Measurements from ENCODE around the gene CDH26.

Gene CDH26

DNA sequence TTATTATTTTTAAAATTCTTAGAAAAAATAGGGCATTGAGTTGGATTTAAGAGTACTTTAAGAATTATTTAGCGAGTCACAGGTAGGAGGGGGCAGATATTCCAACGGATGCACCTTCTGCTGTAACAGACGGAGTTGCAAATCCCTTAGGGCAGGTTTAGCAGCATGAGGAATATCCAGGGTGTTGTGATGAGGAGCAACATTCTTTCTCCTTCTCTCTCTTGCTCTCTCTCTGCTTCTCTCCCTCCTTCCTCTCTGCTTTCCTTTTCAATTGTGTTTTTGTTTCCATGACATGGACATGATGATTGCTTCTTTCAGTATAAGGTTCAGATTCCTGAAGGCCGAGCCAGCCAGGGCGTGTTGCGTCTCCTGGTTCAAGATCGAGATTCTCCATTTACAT lies 28.9 kb downstream of the CDH26 start:
- Mint-ChIP-seq H3K4me1 (ENCODE audit: low read depth) (no peaks in the 10 kb centered on the region), H3K27me3 (no peaks in the 10 kb centered on the region), H3K27ac (no peak overlapping the region), H3K4me3 (no peak overlapping the region), H3K9me3 (ENCODE audit: low read depth) (no peaks in the 10 kb centered on the region), H3K36me3 (peaks cover 16% of the 10 kb centered on the region)

DNA sequence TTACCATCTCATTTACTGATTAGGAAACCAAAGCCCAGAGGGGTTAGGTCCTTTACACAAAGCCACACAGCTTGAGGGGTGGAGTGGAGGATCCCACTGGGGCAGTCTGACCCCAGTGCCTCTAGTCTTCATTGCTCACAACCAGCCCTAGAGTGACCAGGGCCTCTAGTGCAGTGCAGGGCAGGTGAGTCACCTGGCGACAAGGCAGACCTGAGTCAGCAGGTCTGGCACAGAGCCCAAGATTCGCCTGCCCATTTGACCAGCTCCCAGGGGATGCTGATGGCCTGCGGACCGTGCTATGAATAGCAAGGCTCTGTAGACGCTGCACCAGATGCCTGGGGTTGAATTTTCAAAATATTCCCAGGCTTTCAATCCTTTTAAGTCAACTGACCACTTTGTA lies 29.9 kb downstream of the CDH26 start:
- Mint-ChIP-seq H3K4me3 (no peak overlapping the region), H3K36me3 (peaks cover 12% of the 10 kb centered on the region), H3K27ac (no peak overlapping the region), H3K4me1 (ENCODE audit: low read depth) (no peaks in the 10 kb centered on the region), H3K9me3 (ENCODE audit: low read depth) (no peaks in the 10 kb centered on the region), H3K27me3 (no peaks in the 10 kb centered on the region)

- peaks cover 2% of the 10 kb centered on the region for H3K4me1 Mint-ChIP-seq (ENCODE audit: low read depth)
- peaks cover 21% of the 10 kb centered on the region for H3K36me3 Mint-ChIP-seq
- no peaks in the 10 kb centered on the region for H3K27me3 Mint-ChIP-seq
- H3K9me3 Mint-ChIP-seq (ENCODE audit: low read depth) = no peaks in the 10 kb centered on the region
- no peak overlapping the region for H3K4me3 Mint-ChIP-seq
- no peak overlapping the region for H3K27ac Mint-ChIP-seq
Observed at GRCh38 chr20:59992526-59993084, 34.4 kb downstream of the CDH26 start.

DNA sequence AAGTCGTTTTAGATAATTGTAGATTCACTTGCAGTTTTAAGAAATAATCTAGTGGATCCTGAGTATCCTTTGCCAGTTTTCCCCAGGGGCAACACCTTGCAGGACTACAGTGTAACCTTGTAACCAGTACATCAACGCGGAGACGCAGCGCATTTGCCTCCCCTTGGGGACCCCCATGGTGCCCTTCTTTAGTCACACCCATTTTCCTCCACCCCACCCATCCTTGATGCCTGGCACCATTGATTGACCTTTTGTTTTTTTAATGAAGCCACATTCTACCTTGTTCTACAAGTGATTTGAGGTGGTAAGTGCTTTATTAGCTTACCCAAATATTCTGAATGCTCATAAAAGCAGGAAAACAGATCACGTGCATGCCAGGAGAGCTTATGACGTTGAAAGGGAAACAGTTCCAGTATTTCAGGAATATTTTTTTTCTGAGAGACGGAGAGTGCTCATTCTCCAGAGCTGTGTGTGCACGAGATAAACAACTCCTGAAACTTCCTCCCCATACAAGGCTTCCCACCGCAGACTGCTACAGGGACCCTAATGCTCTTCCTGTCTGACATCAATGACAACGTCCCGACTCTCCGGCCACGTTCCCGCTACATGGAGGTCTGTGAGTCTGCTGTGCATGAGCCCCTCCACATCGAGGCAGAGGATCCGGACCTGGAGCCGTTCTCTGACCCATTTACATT lies 35.7 kb downstream of the CDH26 start:
- Mint-ChIP-seq H3K4me3 (no peak overlapping the region), H3K36me3 (peaks cover 23% of the 10 kb centered on the region), H3K27me3 (no peaks in the 10 kb centered on the region), H3K9me3 (ENCODE audit: low read depth) (no peaks in the 10 kb centered on the region), H3K27ac (no peak overlapping the region), H3K4me1 (ENCODE audit: low read depth) (peaks cover 2% of the 10 kb centered on the region)

DNA sequence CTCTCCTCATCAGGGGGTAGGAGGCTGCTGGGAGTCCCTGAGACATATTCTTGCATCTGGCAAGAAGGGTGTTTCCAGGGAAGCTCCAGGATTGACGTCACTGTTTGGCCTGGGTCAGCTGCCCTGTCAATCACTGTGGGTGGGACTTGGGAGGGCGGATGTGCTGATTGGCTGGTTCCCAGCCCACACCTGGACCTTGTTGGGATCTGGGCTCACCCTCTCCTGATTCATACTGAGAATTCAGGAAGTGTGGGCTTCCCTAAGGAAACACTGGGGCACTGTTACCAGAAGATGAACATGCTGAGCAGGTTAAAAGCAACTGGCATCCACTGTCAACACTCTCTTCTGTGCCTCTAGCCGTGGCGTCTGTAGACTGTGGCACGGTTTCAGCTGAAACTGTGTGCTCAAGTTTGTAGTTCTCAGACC lies 36.5 kb downstream of the CDH26 start:
- Mint-ChIP-seq H3K4me3 (no peak overlapping the region), H3K27me3 (no peaks in the 10 kb centered on the region), H3K27ac (no peak overlapping the region), H3K9me3 (ENCODE audit: low read depth) (no peaks in the 10 kb centered on the region), H3K36me3 (peaks cover 27% of the 10 kb centered on the region), H3K4me1 (ENCODE audit: low read depth) (peaks cover 2% of the 10 kb centered on the region)

DNA sequence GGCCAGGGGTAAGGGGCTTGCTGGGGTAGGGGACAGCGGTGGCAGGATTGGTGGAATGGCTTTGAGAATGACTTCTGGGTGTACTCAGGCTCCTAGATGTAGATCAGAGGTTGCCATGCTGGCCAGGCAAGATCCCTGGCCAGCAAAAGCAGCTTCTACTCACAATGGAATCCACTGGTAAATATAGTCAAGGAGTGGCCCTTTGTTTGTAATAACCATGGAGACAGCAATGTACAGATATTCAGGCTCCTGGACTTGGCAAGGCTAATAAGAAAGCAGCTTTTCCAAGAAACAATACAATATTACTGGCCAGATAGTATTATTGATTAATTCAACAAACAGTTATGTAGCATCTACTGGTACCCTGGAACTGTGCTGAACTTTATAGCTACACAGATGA lies 37.9 kb downstream of the CDH26 start:
- Mint-ChIP-seq H3K4me3 (no peak overlapping the region), H3K27me3 (no peaks in the 10 kb centered on the region), H3K9me3 (ENCODE audit: low read depth) (no peaks in the 10 kb centered on the region), H3K4me1 (ENCODE audit: low read depth) (peaks cover 2% of the 10 kb centered on the region), H3K27ac (no peak overlapping the region), H3K36me3 (peaks cover 26% of the 10 kb centered on the region)

- Mint-ChIP-seq H3K9me3 (ENCODE audit: low read depth) (no peaks in the 10 kb centered on the region), H3K27ac (no peak overlapping the region)
Observed at GRCh38 chr20:59997896-59998295, 39.7 kb downstream of the CDH26 start.

DNA sequence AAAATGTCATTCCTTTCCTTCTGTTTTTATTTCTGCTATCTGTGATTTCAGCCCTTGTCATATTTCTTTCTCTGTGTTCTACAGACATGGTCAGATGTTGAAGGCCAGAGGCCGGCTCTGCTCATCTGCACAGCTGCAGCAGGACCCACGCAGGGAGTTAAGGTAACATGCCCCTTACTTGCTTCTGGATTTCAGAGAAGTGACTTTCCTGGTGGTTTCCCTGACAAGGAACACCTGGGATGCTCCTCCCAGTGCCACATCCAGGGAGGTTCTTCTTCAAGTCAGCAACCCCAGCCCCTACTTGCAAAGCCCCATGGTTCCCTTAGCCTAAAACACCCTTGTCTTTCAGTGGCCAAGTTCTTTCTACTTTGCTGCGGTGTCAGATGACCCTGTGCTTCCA lies 41.3 kb downstream of the CDH26 start:
- Mint-ChIP-seq H3K36me3 (peaks cover 27% of the 10 kb centered on the region), H3K4me1 (ENCODE audit: low read depth) (no peaks in the 10 kb centered on the region), H3K27ac (no peak overlapping the region), H3K9me3 (ENCODE audit: low read depth) (no peaks in the 10 kb centered on the region), H3K27me3 (no peaks in the 10 kb centered on the region), H3K4me3 (no peak overlapping the region)

More at GRCh38 chr20:59997896-59998295, 39.7 kb downstream of the CDH26 start:
- Mint-ChIP-seq H3K4me3 (no peak overlapping the region), H3K4me1 (ENCODE audit: low read depth) (peaks cover 2% of the 10 kb centered on the region), H3K27me3 (no peaks in the 10 kb centered on the region), H3K36me3 (peaks cover 30% of the 10 kb centered on the region)

- no peak overlapping the region for H3K27ac Mint-ChIP-seq
- no peaks in the 10 kb centered on the region for H3K27me3 Mint-ChIP-seq
- no peaks in the 10 kb centered on the region for H3K4me1 Mint-ChIP-seq (ENCODE audit: low read depth)
- no peak overlapping the region for H3K4me3 Mint-ChIP-seq
- H3K9me3 Mint-ChIP-seq (ENCODE audit: low read depth) = no peaks in the 10 kb centered on the region
- peaks cover 27% of the 10 kb centered on the region for H3K36me3 Mint-ChIP-seq
Observed at GRCh38 chr20:60000271-60001042, 42.2 kb downstream of the CDH26 start.

GRCh38 chr20:60001108-60001507 lies 42.9 kb downstream of the CDH26 start:
- Mint-ChIP-seq H3K4me1 (ENCODE audit: low read depth) (no peaks in the 10 kb centered on the region), H3K27ac (no peak overlapping the region), H3K4me3 (no peak overlapping the region), H3K27me3 (no peaks in the 10 kb centered on the region), H3K9me3 (ENCODE audit: low read depth) (no peaks in the 10 kb centered on the region), H3K36me3 (peaks cover 26% of the 10 kb centered on the region)

DNA sequence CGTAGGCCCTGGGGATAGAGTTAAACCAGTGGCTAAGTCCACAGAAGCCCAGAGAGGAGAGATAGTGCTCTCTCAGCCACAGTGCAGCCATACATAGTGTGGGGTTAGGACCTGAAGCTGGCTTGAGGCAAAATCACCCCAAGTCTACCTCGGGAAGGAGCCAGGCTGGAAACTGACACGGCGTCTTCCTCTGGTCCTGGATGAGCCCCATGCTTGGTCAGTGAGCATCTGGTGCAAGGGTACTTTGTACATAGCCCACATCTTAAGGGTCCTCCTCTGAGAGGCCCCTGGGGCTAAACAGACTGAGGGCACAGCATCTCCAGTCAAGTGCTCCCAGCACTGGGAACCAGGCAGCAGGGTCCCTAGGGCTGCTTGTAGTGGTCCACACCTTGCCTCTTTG lies 45.6 kb downstream of the CDH26 start:
- H3K4me1 Mint-ChIP-seq (ENCODE audit: low read depth) = no peaks in the 10 kb centered on the region
- H3K9me3 Mint-ChIP-seq (ENCODE audit: low read depth) = no peaks in the 10 kb centered on the region
- no peak overlapping the region for H3K4me3 Mint-ChIP-seq
- H3K27me3 Mint-ChIP-seq = no peaks in the 10 kb centered on the region
- peaks cover 13% of the 10 kb centered on the region for H3K36me3 Mint-ChIP-seq
- no peak overlapping the region for H3K27ac Mint-ChIP-seq

- Mint-ChIP-seq H3K9me3 (ENCODE audit: low read depth) (no peaks in the 10 kb centered on the region), H3K4me1 (ENCODE audit: low read depth) (peaks cover 9% of the 10 kb centered on the region), H3K4me3 (no peak overlapping the region), H3K36me3 (peaks cover 8% of the 10 kb centered on the region), H3K27me3 (no peaks in the 10 kb centered on the region), H3K27ac (no peak overlapping the region)
Observed at GRCh38 chr20:60006261-60006660, 48.0 kb downstream of the CDH26 start.

DNA sequence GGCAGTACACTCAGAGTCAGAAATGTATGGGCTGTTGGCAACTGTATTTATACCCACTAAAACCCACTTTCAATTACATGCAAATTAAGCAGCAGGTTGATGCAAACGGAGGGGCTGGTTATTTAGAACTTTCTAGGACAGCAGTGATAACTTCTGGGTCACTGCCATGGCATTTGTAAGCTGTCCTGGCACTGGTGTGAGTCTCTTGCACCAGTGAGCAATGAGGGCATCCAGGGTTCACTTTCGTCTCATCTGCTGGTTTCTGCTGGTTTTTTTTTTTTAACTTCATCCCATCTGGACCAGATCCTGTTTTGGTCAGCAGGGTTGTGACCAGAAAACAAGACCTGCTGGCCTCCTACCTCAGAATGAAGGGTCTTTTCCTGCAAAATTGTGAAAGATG lies 49.2 kb downstream of the CDH26 start:
- Mint-ChIP-seq H3K9me3 (ENCODE audit: low read depth) (no peaks in the 10 kb centered on the region), H3K4me1 (ENCODE audit: low read depth) (peaks cover 21% of the 10 kb centered on the region), H3K27ac (no peak overlapping the region), H3K27me3 (no peaks in the 10 kb centered on the region), H3K4me3 (no peak overlapping the region), H3K36me3 (peaks cover 8% of the 10 kb centered on the region)

DNA sequence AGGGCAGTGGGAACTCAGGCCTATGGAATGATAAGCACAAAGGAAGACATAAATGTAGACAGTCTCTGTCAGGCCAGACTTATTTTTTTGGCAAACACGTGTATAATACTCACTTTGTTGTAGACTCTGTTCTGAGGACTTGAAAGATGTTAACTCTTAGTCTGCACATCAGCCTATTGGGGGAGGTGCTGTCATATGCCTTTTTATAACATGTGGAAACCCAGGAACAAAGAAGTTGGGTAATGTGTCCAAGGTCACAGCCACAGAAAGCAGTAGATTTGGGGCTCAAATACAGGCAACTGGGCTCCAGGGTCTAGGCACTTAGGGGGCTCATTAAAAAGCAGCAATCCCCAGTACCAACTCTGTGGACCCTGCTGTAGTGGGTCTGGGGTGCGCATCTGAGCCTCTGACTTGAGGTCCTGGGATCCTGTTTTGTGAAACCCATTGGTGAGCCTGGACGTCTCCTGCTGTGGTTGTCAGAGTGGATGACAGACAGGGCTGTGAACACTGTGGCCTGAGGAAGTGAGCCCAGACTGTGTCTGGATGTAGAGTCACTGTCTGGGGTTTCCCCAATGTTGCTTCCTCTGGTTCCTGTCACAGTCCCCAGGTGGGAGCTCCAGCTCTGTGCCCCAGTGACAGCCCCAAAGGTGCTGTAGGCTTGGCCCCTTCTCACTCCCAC lies 50.0 kb downstream of the CDH26 start:
- no peak overlapping the region for H3K4me3 Mint-ChIP-seq
- no peaks in the 10 kb centered on the region for H3K27me3 Mint-ChIP-seq
- H3K36me3 Mint-ChIP-seq = peaks cover 6% of the 10 kb centered on the region
- no peaks in the 10 kb centered on the region for H3K9me3 Mint-ChIP-seq (ENCODE audit: low read depth)
- peaks cover 23% of the 10 kb centered on the region for H3K4me1 Mint-ChIP-seq (ENCODE audit: low read depth)
- no peak overlapping the region for H3K27ac Mint-ChIP-seq

DNA sequence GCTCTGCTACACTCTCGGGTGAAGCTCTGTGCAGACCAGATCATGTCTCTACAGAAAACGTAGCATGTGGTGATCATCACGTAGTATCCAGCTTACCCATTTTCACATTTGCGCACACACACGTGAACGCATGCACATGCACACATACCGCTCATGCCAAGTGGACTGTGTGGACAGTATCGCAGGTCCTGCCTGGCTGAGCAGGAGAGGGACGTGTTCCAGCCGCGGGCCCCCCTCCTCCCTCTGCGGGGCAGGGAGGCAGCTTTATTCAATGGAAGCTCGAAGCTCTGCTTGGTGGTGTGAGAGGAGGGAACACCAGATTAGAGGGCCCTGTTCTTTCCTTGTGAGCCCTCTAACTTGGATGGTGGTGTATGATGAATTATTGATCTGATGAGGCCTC lies 51.1 kb downstream of the CDH26 start:
- Mint-ChIP-seq H3K27ac (no peak overlapping the region), H3K36me3 (peaks cover 6% of the 10 kb centered on the region), H3K9me3 (ENCODE audit: low read depth) (no peaks in the 10 kb centered on the region)

More for the DNA sequence above, 51.1 kb downstream of the CDH26 start:
- Mint-ChIP-seq H3K4me1 (ENCODE audit: low read depth) (peaks cover 23% of the 10 kb centered on the region), H3K4me3 (no peak overlapping the region), H3K27me3 (no peaks in the 10 kb centered on the region)
